Cardiac septum (tissue), 1 donor: ENCODE measurements around the gene SEMA4D. TPM values are rescaled to one million over a fixed set of nuclear protein-coding genes. Genes with fewer than 3 reads are reported as not detected.

ENCODE experiments used
- DNase-seq: peaks from one replicate; pipeline ENCODE4 v3.0.0-alpha.2; 2020; ENCODE audit warnings: low spot score
- intact Hi-C: fragments of 100-400 bp; cut with DNase I; formaldehyde crosslinking; loops from one replicate; pipeline ENCODE4 v1.14.0; 2022
- total RNA-seq: library from RNA; stranded (reverse); fragmentation: NEBNext Ultra II Directional; extraction: Animal tissue kit (Norgen Biotek cat#: 25700); gene quantifications from one replicate; pipeline ENCODE4 v1.2.1, GENCODE V29; 2021
- donor health status: DM: no; HTN: no; CAD: no.

Gene SEMA4D
- total RNA-seq, 1 donor from 2014 or later, result 21.4 TPM

- intact Hi-C loops, result no loop called here
Observed at GRCh38 chr9:89531766-89532165, 33.9 kb upstream of the SEMA4D start.

GRCh38 chr9:89530726-89531125, 32.8 kb upstream of the SEMA4D start:
- intact Hi-C loops, result no loop called here
- DNase-seq, result no peak

More at GRCh38 chr9:89531766-89532165, 33.9 kb upstream of the SEMA4D start:
- DNase-seq, result no peak

- DNase-seq, result no peak
- intact Hi-C loops, result no loop called here
Observed at GRCh38 chr9:89529243-89530035, 31.5 kb upstream of the SEMA4D start.

GRCh38 chr9:89528540-89528939, 30.6 kb upstream of the SEMA4D start:
- intact Hi-C loops, result no loop called here
- DNase-seq, result no peak

- intact Hi-C loops, result no loop called here
- DNase-seq, result no peak
Observed at GRCh38 chr9:89528131-89528530, 30.2 kb upstream of the SEMA4D start.

- intact Hi-C loops, result no loop called here
Observed at GRCh38 chr9:89527084-89527483, 29.2 kb upstream of the SEMA4D start.

GRCh38 chr9:89526667-89527066, 28.8 kb upstream of the SEMA4D start:
- no peak for DNase-seq
- intact Hi-C loops, result no loop called here

More at GRCh38 chr9:89527084-89527483, 29.2 kb upstream of the SEMA4D start:
- peak; percentile 86 for DNase-seq

GRCh38 chr9:89525446-89526374, 27.8 kb upstream of the SEMA4D start:
- intact Hi-C loops, result no loop called here
- no peak for DNase-seq

GRCh38 chr9:89524963-89525362, 27.1 kb upstream of the SEMA4D start:
- intact Hi-C loops, result no loop called here
- DNase-seq, result no peak

- no peak for DNase-seq
- intact Hi-C loops, result no loop called here
Observed at GRCh38 chr9:89523948-89524347, 26.0 kb upstream of the SEMA4D start.

GRCh38 chr9:89522959-89523285, 25.0 kb upstream of the SEMA4D start:
- DNase-seq, result no peak

GRCh38 chr9:89522261-89522958, 24.5 kb upstream of the SEMA4D start:
- DNase-seq, result peak; percentile 86
- intact Hi-C loops, result no loop called here

More at GRCh38 chr9:89522959-89523285, 25.0 kb upstream of the SEMA4D start:
- intact Hi-C loops, result no loop called here

- peak; percentile 62 for DNase-seq
- intact Hi-C loops, result no loop called here
Observed at GRCh38 chr9:89519366-89519805, 21.5 kb upstream of the SEMA4D start.

- DNase-seq, result peak; percentile 67
- intact Hi-C loops, result no loop called here
Observed at GRCh38 chr9:89518466-89519365, 20.8 kb upstream of the SEMA4D start.

GRCh38 chr9:89515416-89515815, 17.5 kb upstream of the SEMA4D start:
- DNase-seq, result peak; percentile 35
- intact Hi-C loops, result no loop called here

GRCh38 chr9:89514956-89515355, 17.0 kb upstream of the SEMA4D start:
- DNase-seq, result no peak
- intact Hi-C loops, result no loop called here

GRCh38 chr9:89514337-89514736, 16.4 kb upstream of the SEMA4D start:
- no peak for DNase-seq
- intact Hi-C loops, result no loop called here

- no peak for DNase-seq
- intact Hi-C loops, result no loop called here
Observed at GRCh38 chr9:89513837-89514236, 15.9 kb upstream of the SEMA4D start.

- intact Hi-C loops, result no loop called here
- no peak for DNase-seq
Observed at GRCh38 chr9:89512382-89512781, 14.5 kb upstream of the SEMA4D start.
